Smooth muscle cell (in vitro differentiated cells): Measurements from ENCODE around the gene CRELD2. TPM values are rescaled to one million over a fixed set of nuclear protein-coding genes. Genes with fewer than 3 reads are reported as not detected.

Experiments
- DNase-seq: peaks from one replicate; lab custom pipeline; 2025; ENCODE audit not compliant: unreplicated experiment; lab: John Stamatoyannopoulos, UW
- H2AFZ ChIP-seq: fragments of 200-600 bp; sonication (generic); 2 replicates; pipeline ENCODE4 v1.6.0; 2016; ENCODE audit warnings: antibody characterized with exemption, low read depth, mild to moderate bottlenecking
- H3F3A ChIP-seq: fragments of 200-600 bp; sonication (generic); 2 replicates; pipeline ENCODE4 v1.6.0; 2017; ENCODE audit warnings: antibody characterized with exemption, low read depth
- H3K27ac ChIP-seq: fragments of 200-600 bp; sonication (generic); 2 replicates; pipeline ENCODE4 v1.5.1; 2016; ENCODE audit warnings: low read depth, mild to moderate bottlenecking
- H3K27me3 ChIP-seq: fragments of 200-600 bp; sonication (generic); 2 replicates; pipeline ENCODE4 v1.6.1; 2016; ENCODE audit warnings: low read depth, mild to moderate bottlenecking
- H3K36me3 ChIP-seq: fragments of 200-600 bp; sonication (generic); 2 replicates; pipeline ENCODE4 v1.5.1; 2016; ENCODE audit warnings: low read depth
- H3K4me1 ChIP-seq: fragments of 200-600 bp; sonication (generic); 2 replicates; pipeline ENCODE4 v1.5.1; 2016; ENCODE audit warnings: low read depth
- H3K4me2 ChIP-seq: fragments of 200-600 bp; sonication (generic); 2 replicates; pipeline ENCODE4 v1.6.0; 2016; ENCODE audit warnings: mild to moderate bottlenecking
- H3K4me3 ChIP-seq: fragments of 200-600 bp; sonication (generic); 2 replicates; pipeline ENCODE4 v1.5.1; 2016; ENCODE audit warnings: mild to moderate bottlenecking
- H3K79me2 ChIP-seq: fragments of 200-600 bp; sonication (generic); 2 replicates; pipeline ENCODE4 v1.6.0; 2016; ENCODE audit warnings: low read depth, mild to moderate bottlenecking
- H3K9ac ChIP-seq: fragments of 200-600 bp; sonication (generic); 2 replicates; pipeline ENCODE4 v1.6.0; 2016; ENCODE audit warnings: low read depth
- H3K9me3 ChIP-seq: fragments of 200-600 bp; sonication (generic); replicated peaks from 2 replicates; pipeline ENCODE4 v1.5.1; 2016; ENCODE audit warnings: low read depth
- H4K20me1 ChIP-seq: fragments of 200-600 bp; sonication (generic); 2 replicates; pipeline ENCODE4 v1.6.0; 2016; ENCODE audit warnings: low read depth
- CTCF ChIP-seq: fragments of 200-600 bp; sonication (generic); IDR thresholded peaks from 2 replicates; pipeline ENCODE4 v1.5.1; 2017; ENCODE audit warnings: borderline replicate concordance, mild to moderate bottlenecking, antibody characterized with exemption; ENCODE audit not compliant: insufficient read depth, poor library complexity, severe bottlenecking
- WGBS: methylation state at CpG from one replicate; pipeline ENCODE4 v1.1.7; 2016; ENCODE audit warnings: low lambda C conversion rate; 5-methylcytosine and 5-hydroxymethylcytosine counted together
- polyA plus RNA-seq: library from polyadenylated mRNA; unstranded; fragments of >200 nt; fragmentation: Nextera tagmentation; extraction: Ambion mirVana; gene quantifications from 2 replicates; pipeline ENCODE4 v1.2.1, GENCODE V29; 2016
- total RNA-seq: library from RNA; depleted of rRNA; stranded (reverse); fragments of >200 nt; gene quantifications from 2 replicates; pipeline ENCODE4 v1.2.3, GENCODE V29; 2014

The CRELD2 gene
- total and polyA plus RNA-seq, 2 experiments from 2014 or later: 52.7 to 127 TPM

DNA sequence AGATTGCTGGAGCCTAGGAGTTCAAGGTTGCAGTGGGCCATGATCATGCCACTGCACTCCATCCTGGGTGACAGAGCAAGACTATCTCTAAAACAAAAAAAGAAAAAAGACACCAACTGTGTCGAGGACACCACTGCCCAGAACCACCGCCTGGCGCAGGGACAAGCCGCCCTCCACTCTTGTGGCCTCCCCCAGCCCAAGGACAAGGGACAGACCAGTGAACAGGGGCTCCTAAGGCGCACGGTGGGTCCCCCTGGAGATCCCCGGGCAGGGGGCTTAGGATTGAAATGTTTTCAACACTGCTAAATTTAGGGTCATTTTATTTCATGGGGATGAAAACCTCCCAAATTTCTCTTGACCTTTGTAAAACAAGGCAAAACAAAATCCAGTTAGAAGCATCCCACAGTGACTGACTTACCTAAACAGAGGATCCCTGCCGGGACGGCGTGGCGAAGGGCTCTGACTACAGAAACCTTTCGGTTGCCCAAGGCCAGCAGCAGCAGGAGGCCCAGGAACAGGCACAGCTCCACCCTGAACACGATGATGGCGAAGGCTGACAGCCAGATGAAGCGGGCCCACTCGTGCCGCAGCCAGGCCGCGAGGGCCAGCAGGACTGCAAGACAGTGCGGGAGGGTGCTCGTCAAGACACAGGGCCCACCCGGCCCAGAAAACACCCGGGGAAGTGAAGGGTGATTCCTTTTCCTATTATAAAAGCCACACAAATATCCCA is 8.8 kb upstream of the CRELD2 start:
- peaks cover 38% of the 10 kb centered on the region for H4K20me1 ChIP-seq
- H3K79me2 ChIP-seq: peaks cover under 1% of the 10 kb centered on the region
- 95% methylated on average over 23 of the region's 23 CpGs for WGBS
- H3K27me3 ChIP-seq: no peaks in the 10 kb centered on the region
- TF ChIP-seq CTCF: no peak
- no peaks in the 10 kb centered on the region for H3K36me3 ChIP-seq
- DNase-seq: no peak
- H3K4me2 ChIP-seq: no peak overlapping the region
- H3K9me3 ChIP-seq: no peaks in the 10 kb centered on the region
- H3F3A ChIP-seq: no peaks in the 10 kb centered on the region
- no peak overlapping the region for H3K4me3 ChIP-seq
- H3K4me1 ChIP-seq: no peaks in the 10 kb centered on the region
- H3K27ac ChIP-seq: no peak overlapping the region
- H2AFZ ChIP-seq: no peak overlapping the region
- H3K9ac ChIP-seq: no peak overlapping the region

DNA sequence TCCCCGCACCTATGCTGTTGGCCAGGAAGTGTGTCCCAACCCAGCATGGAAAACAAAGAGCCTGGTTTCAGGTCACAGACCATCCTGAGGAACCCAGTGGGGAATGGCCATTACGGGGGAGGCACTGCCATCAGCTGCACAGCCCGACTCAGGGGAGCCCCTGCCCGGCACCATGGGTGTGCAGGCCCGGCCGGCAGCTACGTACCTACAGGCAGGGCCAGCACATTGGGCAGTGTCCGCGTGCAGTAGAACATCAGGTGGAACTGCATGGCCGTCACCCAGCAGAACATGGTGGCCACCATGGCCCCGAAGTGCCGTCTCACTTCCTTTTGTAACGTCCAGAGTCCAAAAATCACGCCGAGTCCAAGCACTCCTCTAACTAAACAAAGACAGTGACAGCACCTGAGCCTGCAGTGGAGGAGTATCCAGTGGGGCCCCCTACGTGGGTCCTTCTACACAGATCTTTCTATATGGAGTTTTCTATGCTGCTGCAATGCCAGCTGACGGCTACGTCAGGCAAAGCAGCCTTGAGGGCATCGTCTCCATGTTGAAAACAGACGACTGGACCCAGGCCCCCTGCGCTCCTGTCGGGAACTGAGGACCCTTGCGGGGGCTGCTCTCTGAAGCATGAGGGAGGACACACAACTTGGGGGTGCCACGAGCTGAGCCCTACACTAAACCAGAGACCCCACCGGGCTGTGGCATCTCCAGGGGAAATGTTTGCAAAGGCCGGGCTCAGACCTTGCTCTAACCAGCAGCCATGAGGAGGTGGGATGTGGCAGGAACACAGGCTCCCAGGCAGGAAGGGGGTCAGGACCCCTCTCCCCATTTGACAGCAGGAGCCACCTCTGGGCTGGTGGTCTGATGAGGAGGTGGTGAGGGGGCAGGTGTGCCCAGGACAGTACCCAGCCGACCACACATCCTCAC is 7.9 kb upstream of the CRELD2 start:
- no peak overlapping the region for H3K27ac ChIP-seq
- H3K4me2 ChIP-seq: no peak overlapping the region
- 97% methylated on average over 27 of the region's 27 CpGs for WGBS
- H3K4me3 ChIP-seq: no peak overlapping the region
- H3K4me1 ChIP-seq: no peaks in the 10 kb centered on the region
- peaks cover 7% of the 10 kb centered on the region for H3K79me2 ChIP-seq
- no peaks in the 10 kb centered on the region for H3K27me3 ChIP-seq
- no peak for TF ChIP-seq CTCF
- H2AFZ ChIP-seq: no peak overlapping the region
- no peak for DNase-seq
- peaks cover 39% of the 10 kb centered on the region for H4K20me1 ChIP-seq
- H3K9me3 ChIP-seq: no peaks in the 10 kb centered on the region
- no peaks in the 10 kb centered on the region for H3K36me3 ChIP-seq
- H3K9ac ChIP-seq: no peak overlapping the region
- no peaks in the 10 kb centered on the region for H3F3A ChIP-seq

- Histone ChIP-seq H3K4me1 (no peaks in the 10 kb centered on the region), H3K9ac (no peak overlapping the region)
These were observed 6.4 kb upstream of the CRELD2 start for GRCh38 chr22:49911881-49912625.

More at GRCh38 chr22:49911881-49912625, 6.4 kb upstream of the CRELD2 start:
- Histone ChIP-seq H3K36me3 (no peaks in the 10 kb centered on the region), H4K20me1 (peaks cover 28% of the 10 kb centered on the region), H3K4me3 (no peak overlapping the region), H3K4me2 (no peak overlapping the region), H3K9me3 (no peaks in the 10 kb centered on the region), H3F3A (no peaks in the 10 kb centered on the region), H3K27me3 (no peaks in the 10 kb centered on the region), H2AFZ (no peak overlapping the region), H3K27ac (no peak overlapping the region), H3K79me2 (peaks cover 19% of the 10 kb centered on the region)
- no peak for TF ChIP-seq CTCF
- WGBS: 96% methylated on average over 30 of the region's 30 CpGs
- no peak for DNase-seq
